Aorta (tissue), 5 donors: ENCODE results near the gene TOM1L2. TPM values are rescaled to one million over a fixed set of nuclear protein-coding genes. Genes with fewer than 3 reads are reported as not detected.

Experiments used
- ATAC-seq: fragments of 200-7000 bp; cut with Tn5 transposase; one replicate; pipeline ENCODE4 v1.9.1; 2022; ENCODE audit warnings: moderate library complexity; ENCODE audit not compliant: low FRiP score
- DNase-seq, 2 donors: peaks; one replicate each; pipeline ENCODE4 v3.0.0-alpha.2; 2020
- H3K27ac ChIP-seq, 2 donors: one replicate each; pipeline ENCODE4 v1.5.1; 2013; ENCODE audit warnings: low read length in 2 of 2, mild to moderate bottlenecking in 2 of 2, moderate library complexity in 2 of 2, control low read depth in 1 of 2, inconsistent platforms in 1 of 2, low read depth in 1 of 2
- H3K27me3 ChIP-seq, 2 donors: one replicate each; pipeline ENCODE4 v1.6.1; 2013; ENCODE audit warnings: control low read depth in 1 of 2, low read length in 1 of 2, mild to moderate bottlenecking in 1 of 2, moderate library complexity in 1 of 2; ENCODE audit not compliant: insufficient read depth in 2 of 2, control insufficient read depth in 1 of 2
- H3K36me3 ChIP-seq, 2 donors: one replicate each; pipeline ENCODE4 v1.6.1; 2013; ENCODE audit warnings: control low read depth in 1 of 2, low read length in 1 of 2, mild to moderate bottlenecking in 1 of 2; ENCODE audit not compliant: insufficient read depth in 2 of 2, control insufficient read depth in 1 of 2
- H3K4me1 ChIP-seq, 2 donors: one replicate each; pipeline ENCODE4 v1.6.1; 2013; ENCODE audit warnings: low read length in 2 of 2, control low read depth in 1 of 2, mild to moderate bottlenecking in 1 of 2, moderate library complexity in 1 of 2; ENCODE audit not compliant: insufficient read depth in 2 of 2, control insufficient read depth in 1 of 2
- H3K4me3 ChIP-seq, 2 donors: one replicate each; pipeline ENCODE4 v1.5.1; 2013; ENCODE audit warnings: low read length in 2 of 2, control low read depth in 1 of 2, mild to moderate bottlenecking in 1 of 2
- H3K9me3 ChIP-seq: one replicate; pipeline ENCODE4 v1.6.1; 2013; ENCODE audit warnings: mild to moderate bottlenecking, low read length; ENCODE audit not compliant: control insufficient read depth
- WGBS, 2 donors: extraction: QIAGEN DNeasy Blood & Tissue Kit; methylation state at CpG; one replicate each; pipeline ENCODE4 v1.1.7; 2013; 5-methylcytosine and 5-hydroxymethylcytosine counted together
- intact Hi-C, 2 donors: fragments of 100-400 bp; cut with DNase I; formaldehyde crosslinking; loops; one replicate each; pipeline versions ENCODE4 v1.14.2 to v1.15.0; 2022
- polyA plus RNA-seq, 2 donors: library from polyadenylated mRNA; stranded (reverse); fragments of 200-250 nt; gene quantifications; one replicate each; pipeline ENCODE4 v1.2.3, GENCODE V29; 2013
- total RNA-seq, 2 donors: library from RNA; stranded (reverse); fragmentation: NEBNext Ultra II Directional; extraction: Animal tissue kit (Norgen Biotek cat#: 25700); gene quantifications; one replicate each; pipeline ENCODE4 v1.2.1, GENCODE V29; 2021
- donor health status: healthy with polysubstance abuse.
- donor health status: Bipolar disorder and iron deficiency.
- donor health status: DM: no; HTN: no; CAD: no.
- donor health status: DM: no; HTN: no; CAD: no.
- donor health status: DM: yes; HTN: yes; CAD: no.

The TOM1L2 gene
- total and polyA plus RNA-seq, 4 donors = 11.9 to 74.9 (median 54.8) TPM

DNA sequence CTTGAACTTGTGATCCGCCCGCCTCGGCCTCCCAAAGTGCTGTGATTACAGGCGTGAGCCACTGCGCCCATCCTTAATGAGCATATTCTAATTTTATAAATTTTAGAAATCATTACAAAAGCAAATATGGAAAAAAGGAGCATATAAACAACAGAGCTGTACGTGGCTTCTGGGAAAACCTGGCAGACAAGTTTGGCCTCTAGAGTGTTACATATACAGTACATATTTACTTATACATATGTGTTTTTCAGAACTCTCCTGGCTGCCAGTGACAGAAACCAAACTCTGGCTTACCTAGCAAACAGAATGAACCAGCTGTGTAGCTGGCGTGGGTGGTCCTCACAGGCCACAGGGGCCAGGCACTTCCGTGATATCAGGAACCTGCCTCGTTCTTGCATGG is 10.6 kb upstream of the TOM1L2 start:
- Histone ChIP-seq H3K27ac (no peak overlapping the region), H3K4me1 (no peaks in the 10 kb centered on the region), H3K36me3 (no peaks in the 10 kb centered on the region), H3K9me3 (no peaks in the 10 kb centered on the region), H3K4me3 (no peak overlapping the region), H3K27me3 (no peaks in the 10 kb centered on the region)
- intact Hi-C loops = no loop called here
- no peak for DNase-seq
- no peak for ATAC-seq
- WGBS, 2 donors = 94 to 95% methylated on average over 9 of the region's 9 CpGs

- Histone ChIP-seq H3K27ac (no peak overlapping the region), H3K4me1 (no peaks in the 10 kb centered on the region), H3K4me3 (no peak overlapping the region), H3K27me3 (no peaks in the 10 kb centered on the region), H3K36me3 (no peaks in the 10 kb centered on the region), H3K9me3 (no peaks in the 10 kb centered on the region)
- intact Hi-C loops = no loop called here
- ATAC-seq (no peak), DNase-seq (no peak)
- WGBS, 2 donors = 82% methylated on average over 9 of the region's 9 CpGs
These were observed 9.1 kb upstream of the TOM1L2 start for GRCh38 chr17:17981330-17981729.

- no peak overlapping the region for H3K4me3 ChIP-seq
- H3K4me1 ChIP-seq = no peaks in the 10 kb centered on the region
- H3K36me3 ChIP-seq = no peaks in the 10 kb centered on the region
- intact Hi-C loops = loop anchor here in 1 of 2 donors (10.0 kb wide), 1 partner anchor 65 kb away; no protein-coding TSS in a partner anchor
- no peaks in the 10 kb centered on the region for H3K27me3 ChIP-seq
- H3K27ac ChIP-seq = no peak overlapping the region
- DNase-seq (peak in 1 of 2 donors; percentile 55), ATAC-seq (no peak)
- no peaks in the 10 kb centered on the region for H3K9me3 ChIP-seq
- 90 to 93% methylated on average over 3 of the region's 3 CpGs for WGBS, 2 donors
These were observed 7.6 kb upstream of the TOM1L2 start for GRCh38 chr17:17979778-17980177.

- WGBS, 2 donors = 89 to 92% methylated on average over 14 of the region's 14 CpGs
- H3K27ac ChIP-seq = no peak overlapping the region
- no peak for ATAC-seq
- H3K4me3 ChIP-seq = no peak overlapping the region
- intact Hi-C loops = loop anchor here in 1 of 2 donors (10.0 kb wide), 1 partner anchor 64 kb away; no protein-coding TSS in a partner anchor
- no peaks in the 10 kb centered on the region for H3K9me3 ChIP-seq
- H3K36me3 ChIP-seq = no peaks in the 10 kb centered on the region
- peak in 1 of 2 donors; percentile 46 for DNase-seq
- no peaks in the 10 kb centered on the region for H3K27me3 ChIP-seq
- no peaks in the 10 kb centered on the region for H3K4me1 ChIP-seq
These were observed 6.6 kb upstream of the TOM1L2 start for GRCh38 chr17:17978481-17979424.

DNA sequence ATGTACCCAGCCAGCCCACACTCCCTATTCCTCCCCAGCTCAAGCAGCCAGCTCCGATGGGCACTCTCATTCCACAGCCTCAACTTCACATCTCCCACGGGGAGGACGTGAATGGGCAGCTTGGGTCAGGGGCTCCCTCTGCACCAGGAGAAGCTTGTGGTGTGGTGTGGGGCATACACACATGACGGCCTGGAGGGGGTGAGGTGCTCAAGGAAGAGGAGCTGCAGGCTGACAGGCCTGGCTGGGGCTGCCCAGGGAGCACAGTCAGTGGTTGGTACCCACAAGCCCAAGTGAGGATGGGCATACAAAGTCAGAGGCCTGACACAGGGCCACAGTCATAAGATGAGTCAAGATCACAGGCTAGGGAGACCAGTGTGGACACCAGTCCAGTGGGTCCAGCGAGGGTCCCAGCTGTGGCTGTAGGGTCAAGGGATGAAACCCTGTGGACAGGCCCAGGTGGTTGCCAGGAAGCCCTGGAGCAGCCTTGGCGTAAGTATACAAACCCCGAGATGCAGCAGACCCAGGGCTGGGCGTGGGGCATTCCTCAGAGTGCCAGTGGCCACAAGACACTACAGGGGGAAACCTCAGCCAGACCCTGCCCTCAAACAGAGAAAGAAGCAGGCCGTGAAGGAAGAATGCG is 4.9 kb upstream of the TOM1L2 start:
- intact Hi-C loops = loop anchor here in 1 of 2 donors (10.0 kb wide), 1 partner anchor 62 kb away; no protein-coding TSS in a partner anchor
- no peaks in the 10 kb centered on the region for H3K27me3 ChIP-seq
- DNase-seq (peak in 1 of 2 donors; percentile 54), ATAC-seq (no peak)
- no peaks in the 10 kb centered on the region for H3K36me3 ChIP-seq
- no peak overlapping the region for H3K27ac ChIP-seq
- 85% methylated on average over 10 of the region's 10 CpGs for WGBS, 2 donors
- H3K9me3 ChIP-seq = no peaks in the 10 kb centered on the region
- H3K4me3 ChIP-seq = no peak overlapping the region
- no peaks in the 10 kb centered on the region for H3K4me1 ChIP-seq

DNA sequence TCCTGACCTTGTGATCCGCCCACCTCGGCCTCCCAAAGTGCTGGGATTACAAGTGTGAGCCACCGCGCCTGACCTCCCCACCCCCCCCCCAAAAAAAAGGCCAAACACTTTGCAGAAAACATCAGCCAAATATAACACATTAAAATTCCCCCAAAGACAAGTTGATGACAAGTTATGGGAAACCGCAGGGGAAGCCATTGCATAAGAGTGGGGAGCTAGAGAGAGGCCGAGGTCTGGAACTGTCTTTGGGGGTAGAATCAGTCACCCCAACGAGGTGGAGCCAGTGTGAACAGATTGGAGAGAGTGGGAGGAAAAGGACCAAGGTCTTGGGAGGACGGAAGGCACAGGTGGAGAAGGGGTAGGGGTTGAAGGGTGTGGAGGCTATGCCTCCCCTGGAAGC is 3.2 kb upstream of the TOM1L2 start:
- Histone ChIP-seq H3K27me3 (no peaks in the 10 kb centered on the region), H3K27ac (no peak overlapping the region), H3K36me3 (no peaks in the 10 kb centered on the region), H3K4me3 (no peak overlapping the region), H3K9me3 (no peaks in the 10 kb centered on the region), H3K4me1 (no peaks in the 10 kb centered on the region)
- ATAC-seq = no peak
- DNase-seq = peak in 1 of 2 donors; percentile 12
- 58 to 65% methylated on average over 8 of the region's 8 CpGs for WGBS, 2 donors
- intact Hi-C loops = loop anchor here in 1 of 2 donors (10.0 kb wide), 1 partner anchor 61 kb away; no protein-coding TSS in a partner anchor

DNA sequence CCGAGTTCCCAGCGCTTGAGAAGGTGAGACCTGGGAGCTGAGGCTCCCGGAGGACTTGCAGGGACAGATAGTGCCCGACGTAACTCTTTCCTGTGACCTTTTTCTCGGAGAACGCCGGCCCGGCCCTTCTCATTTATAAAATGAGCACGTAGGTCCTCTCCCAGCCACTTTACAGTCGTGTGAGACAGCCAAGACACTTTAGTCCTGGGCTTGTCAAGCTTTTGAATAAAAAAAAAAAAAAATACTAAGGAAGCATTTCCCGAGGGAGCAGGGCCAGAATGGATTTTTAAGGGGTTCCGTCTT is 703 bp upstream of the TOM1L2 start:
- intact Hi-C loops = loop anchor here (1.0 to 10.0 kb wide), 3 partner anchors 58 to 96 kb away; partner anchors contain the start of genes ATPAF2 (in 1 of the 2) and GID4 (in 1 of the 2)
- Histone ChIP-seq H3K4me3 (peak overlapping the region; percentile 58 to 74), H3K4me1 (no peaks in the 10 kb centered on the region), H3K9me3 (no peaks in the 10 kb centered on the region), H3K27ac (no peak overlapping the region), H3K27me3 (no peaks in the 10 kb centered on the region), H3K36me3 (no peaks in the 10 kb centered on the region)
- DNase-seq (no peak), ATAC-seq (peak; percentile 0)
- 2 to 3% methylated on average over 13 of the region's 13 CpGs for WGBS, 2 donors

DNA sequence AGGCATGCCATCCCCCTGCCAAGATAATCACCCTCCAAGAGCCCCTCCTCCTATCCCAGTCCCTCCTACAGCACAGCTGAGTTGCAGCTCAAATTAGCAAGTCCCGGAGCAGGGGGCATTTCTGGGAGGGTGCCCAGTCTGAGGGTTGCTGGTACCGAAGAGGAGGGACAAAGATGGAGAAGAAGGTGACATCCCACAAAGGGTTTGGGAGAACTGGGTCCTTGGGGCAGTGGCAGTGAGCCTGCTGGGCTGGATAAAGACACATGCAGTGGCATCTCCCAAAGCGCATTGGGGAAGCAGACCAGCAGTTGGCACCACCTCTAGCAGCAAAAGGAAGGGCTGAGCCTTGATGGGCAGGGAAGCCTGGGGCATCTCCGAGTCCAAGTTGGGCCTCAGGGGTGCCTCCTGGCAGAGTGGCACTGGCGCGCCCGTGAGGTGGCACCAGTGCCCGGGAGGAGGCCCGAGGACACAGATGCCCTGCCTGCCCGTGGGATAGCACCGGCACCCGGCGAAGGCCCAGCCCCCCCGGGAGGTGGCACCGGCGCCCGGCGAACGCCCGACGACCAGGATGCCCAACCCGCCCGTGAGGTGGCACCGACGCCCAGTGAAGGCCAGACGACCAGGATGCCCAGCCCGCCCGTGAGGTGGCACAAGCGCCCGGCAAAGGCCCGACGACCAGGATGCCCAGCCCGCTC is 622 bp downstream of the TOM1L2 start:
- ATAC-seq (no peak), DNase-seq (peak in 1 of 2 donors; percentile 86)
- no peaks in the 10 kb centered on the region for H3K9me3 ChIP-seq
- no peaks in the 10 kb centered on the region for H3K36me3 ChIP-seq
- 0% methylated on average over 31 to 33 of the region's 33 CpGs for WGBS, 2 donors
- H3K4me3 ChIP-seq = peak overlapping the region; percentile 62 to 75
- peak overlapping the region in 1 of 2 donors; percentile 88 for H3K27ac ChIP-seq
- H3K27me3 ChIP-seq = no peaks in the 10 kb centered on the region
- intact Hi-C loops = loop anchor here (1.0 to 10.0 kb wide), 3 partner anchors 57 to 94 kb away; partner anchors contain the start of genes ATPAF2 (in 1 of the 2) and GID4 (in 1 of the 2)
- H3K4me1 ChIP-seq = no peaks in the 10 kb centered on the region
